Measurements from ENCODE around the gene CABP2. TPM values are rescaled to one million over a fixed set of nuclear protein-coding genes. Genes with fewer than 3 reads are reported as not detected.

Gene CABP2
- total RNA-seq (2022; extraction: Qiagen RNA extraction; ENCODE audit: low read depth) = not detected in 5 replicates

GRCh38 chr11:67522844-67523555, at the start of gene CABP2:
Gene CABP2, minus strand, starts transcription at chr11:67523446. Its CDS starts 120 bp downstream, at chr11:67523326.

GRCh38 chr11:67507864-67508485, 15.3 kb downstream of the CABP2 start, which contains the start of gene CDK2AP2:
Gene CDK2AP2, minus strand, starts transcription at chr11:67508162. Its CDS starts 80 bp downstream, at chr11:67508082.

GRCh38 chr11:67504950-67505581, 18.2 kb downstream of the CABP2 start, which contains the start of gene PITPNM1:
Gene PITPNM1, minus strand, starts transcription at chr11:67505363. Its CDS starts 1,183 bp downstream, at chr11:67504180.

GRCh38 chr11:67482827-67483798, 40.1 kb downstream of the CABP2 start, which contains the start of gene AIP:
Gene AIP, plus strand, starts transcription at chr11:67483026. Its CDS starts 133 bp downstream, at chr11:67483159.

Other genes with a start within 250 kb of the CABP2 start
- 18.9 to 30.0 TPM (median 26.2 TPM) in 5 replicates for gene ANKRD13D, start 234.1 kb downstream of the CABP2 start, total RNA-seq (2022; extraction: Qiagen RNA extraction; ENCODE audit: low read depth)
- gene SSH3, start 219.9 kb downstream of the CABP2 start, total RNA-seq (2022; extraction: Qiagen RNA extraction; ENCODE audit: low read depth) = 14.9 to 26.6 TPM (median 24.6 TPM) in 5 replicates
- 196 to 260 TPM (median 237 TPM) in 5 replicates for gene POLD4, start 169.9 kb downstream of the CABP2 start, total RNA-seq (2022; extraction: Qiagen RNA extraction; ENCODE audit: low read depth)
- 40.0 to 52.6 TPM (median 45.1 TPM) in 5 replicates for gene CLCF1, start 149.8 kb downstream of the CABP2 start, total RNA-seq (2022; extraction: Qiagen RNA extraction; ENCODE audit: low read depth)
- gene RAD9A, start 131.5 kb downstream of the CABP2 start, total RNA-seq (2022; extraction: Qiagen RNA extraction; ENCODE audit: low read depth) = 21.5 to 36.9 TPM (median 32.9 TPM) in 5 replicates
- 270 to 307 TPM (median 296 TPM) in 5 replicates for gene PPP1CA, start 121.6 kb downstream of the CABP2 start, total RNA-seq (2022; extraction: Qiagen RNA extraction; ENCODE audit: low read depth)
- 0.13 to 0.17 TPM (median 0.14 TPM) in 4 of 5 replicates, not detected in the other for gene TBC1D10C, start 119.4 kb downstream of the CABP2 start, total RNA-seq (2022; extraction: Qiagen RNA extraction; ENCODE audit: low read depth)
- 0.08 to 0.20 TPM (median 0.13 TPM) in 5 replicates for gene CARNS1, start 107.8 kb downstream of the CABP2 start, total RNA-seq (2022; extraction: Qiagen RNA extraction; ENCODE audit: low read depth)
- 39.7 to 51.6 TPM (median 50.4 TPM) in 5 replicates for gene RPS6KB2, start 95.0 kb downstream of the CABP2 start, total RNA-seq (2022; extraction: Qiagen RNA extraction; ENCODE audit: low read depth)
- gene PTPRCAP, start 85.8 kb downstream of the CABP2 start, total RNA-seq (2022; extraction: Qiagen RNA extraction; ENCODE audit: low read depth) = 0.22 to 0.33 TPM (median 0.30 TPM) in 5 replicates
- 45.4 to 58.5 TPM (median 55.9 TPM) in 5 replicates for gene CORO1B, start 80.0 kb downstream of the CABP2 start, total RNA-seq (2022; extraction: Qiagen RNA extraction; ENCODE audit: low read depth)
- 0.08 TPM in 1 of 5 replicates, not detected in the others for gene GPR152, start 70.7 kb downstream of the CABP2 start, total RNA-seq (2022; extraction: Qiagen RNA extraction; ENCODE audit: low read depth)
- gene CABP4, start 68.1 kb downstream of the CABP2 start, total RNA-seq (2022; extraction: Qiagen RNA extraction; ENCODE audit: low read depth) = not detected in 5 replicates
- 40.8 to 73.9 TPM (median 62.8 TPM) in 5 replicates for gene TMEM134, start 54.2 kb downstream of the CABP2 start, total RNA-seq (2022; extraction: Qiagen RNA extraction; ENCODE audit: low read depth)
- gene AIP, start 40.4 kb downstream of the CABP2 start, total RNA-seq (2022; extraction: Qiagen RNA extraction; ENCODE audit: low read depth) = 42.9 to 51.5 TPM (median 47.9 TPM) in 5 replicates
- gene PITPNM1, start 18.1 kb downstream of the CABP2 start, total RNA-seq (2022; extraction: Qiagen RNA extraction; ENCODE audit: low read depth) = 30.3 to 60.6 TPM (median 48.4 TPM) in 5 replicates
- gene CDK2AP2, start 15.3 kb downstream of the CABP2 start, total RNA-seq (2022; extraction: Qiagen RNA extraction; ENCODE audit: low read depth) = 60.3 to 99.6 TPM (median 91.5 TPM) in 5 replicates
- 1,410 to 1,790 TPM (median 1,699 TPM) in 5 replicates for gene GSTP1, start 60.4 kb upstream of the CABP2 start, total RNA-seq (2022; extraction: Qiagen RNA extraction; ENCODE audit: low read depth)
- 131 to 152 TPM (median 143 TPM) in 5 replicates for gene NDUFV1, start 83.5 kb upstream of the CABP2 start, total RNA-seq (2022; extraction: Qiagen RNA extraction; ENCODE audit: low read depth)
- 7.1 to 14.7 TPM (median 12.2 TPM) in 5 replicates for gene NUDT8, start 106.5 kb upstream of the CABP2 start, total RNA-seq (2022; extraction: Qiagen RNA extraction; ENCODE audit: low read depth)
- not detected in 5 replicates for gene TBX10, start 116.3 kb upstream of the CABP2 start, total RNA-seq (2022; extraction: Qiagen RNA extraction; ENCODE audit: low read depth)
- gene ACY3, start 127.3 kb upstream of the CABP2 start, total RNA-seq (2022; extraction: Qiagen RNA extraction; ENCODE audit: low read depth) = 0.62 to 2.0 TPM (median 1.2 TPM) in 5 replicates
- not detected in 5 replicates for gene ALDH3B2, start 151.2 kb upstream of the CABP2 start, total RNA-seq (2022; extraction: Qiagen RNA extraction; ENCODE audit: low read depth)